Suprapubic skin (tissue), 4 donors: ENCODE results near the gene CNPY3.

ENCODE experiments used
- EP300 ChIP-seq: sonication (generic); formaldehyde crosslinking; IDR thresholded peaks from one replicate; pipeline ENCODE4 v1.6.1; 2017; ENCODE audit warnings: antibody characterized with exemption
- POLR2A ChIP-seq, 2 donors: fragments of 450-650 bp; IDR thresholded peaks; one replicate each; pipeline ENCODE4 v1.6.1; 2017; ENCODE audit warnings: antibody characterized with exemption in 2 of 2, mild to moderate bottlenecking in 2 of 2, moderate library complexity in 2 of 2
- POLR2AphosphoS5 ChIP-seq, 3 donors: sonication (generic); formaldehyde crosslinking; IDR thresholded peaks; one replicate each; pipeline ENCODE4 v1.6.1; 2017; ENCODE audit warnings: antibody characterized with exemption in 3 of 3
- TF ChIP-seq, protein P1 (sequence below), 2 donors: fragments of 200-600 bp in 1 of 2; fragments of 450-650 bp in 1 of 2; sonication (generic) in 1 of 2; IDR thresholded peaks; one replicate each; pipeline ENCODE4 v1.5.1; 2016 to 2019; ENCODE audit warnings: antibody characterized with exemption in 2 of 2, mild to moderate bottlenecking in 1 of 2, moderate library complexity in 1 of 2

- TF ChIP-seq, protein P1, sequence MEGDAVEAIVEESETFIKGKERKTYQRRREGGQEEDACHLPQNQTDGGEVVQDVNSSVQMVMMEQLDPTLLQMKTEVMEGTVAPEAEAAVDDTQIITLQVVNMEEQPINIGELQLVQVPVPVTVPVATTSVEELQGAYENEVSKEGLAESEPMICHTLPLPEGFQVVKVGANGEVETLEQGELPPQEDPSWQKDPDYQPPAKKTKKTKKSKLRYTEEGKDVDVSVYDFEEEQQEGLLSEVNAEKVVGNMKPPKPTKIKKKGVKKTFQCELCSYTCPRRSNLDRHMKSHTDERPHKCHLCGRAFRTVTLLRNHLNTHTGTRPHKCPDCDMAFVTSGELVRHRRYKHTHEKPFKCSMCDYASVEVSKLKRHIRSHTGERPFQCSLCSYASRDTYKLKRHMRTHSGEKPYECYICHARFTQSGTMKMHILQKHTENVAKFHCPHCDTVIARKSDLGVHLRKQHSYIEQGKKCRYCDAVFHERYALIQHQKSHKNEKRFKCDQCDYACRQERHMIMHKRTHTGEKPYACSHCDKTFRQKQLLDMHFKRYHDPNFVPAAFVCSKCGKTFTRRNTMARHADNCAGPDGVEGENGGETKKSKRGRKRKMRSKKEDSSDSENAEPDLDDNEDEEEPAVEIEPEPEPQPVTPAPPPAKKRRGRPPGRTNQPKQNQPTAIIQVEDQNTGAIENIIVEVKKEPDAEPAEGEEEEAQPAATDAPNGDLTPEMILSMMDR (IDR thresholded peaks at IDR 0.05): no peak
- no peak for TF ChIP-seq POLR2A (IDR thresholded peaks at IDR 0.05)
- TF ChIP-seq EP300: no peak
- no peak for TF ChIP-seq POLR2AphosphoS5 (IDR thresholded peaks at IDR 0.05)
Measured at GRCh38 chr6:42899871-42900270, 29.4 kb upstream of the CNPY3 start.
